GM11168 (cell line): ENCODE measurements around the gene LMTK2.
"Not testable (repeated sequence)": the region's sequence is repeated elsewhere in the genome, so short reads cannot be mapped to it uniquely, and the experiment has no call there.

Experiments used
- in situ Hi-C: fragments of 300-500 bp; cut with MboI; formaldehyde crosslinking; loops from one replicate; pipeline ENCODE4 v1.12.0; 2022; ENCODE audit warnings: low sequenced_read_pairs; ENCODE audit not compliant: unreplicated experiment

Gene LMTK2

DNA sequence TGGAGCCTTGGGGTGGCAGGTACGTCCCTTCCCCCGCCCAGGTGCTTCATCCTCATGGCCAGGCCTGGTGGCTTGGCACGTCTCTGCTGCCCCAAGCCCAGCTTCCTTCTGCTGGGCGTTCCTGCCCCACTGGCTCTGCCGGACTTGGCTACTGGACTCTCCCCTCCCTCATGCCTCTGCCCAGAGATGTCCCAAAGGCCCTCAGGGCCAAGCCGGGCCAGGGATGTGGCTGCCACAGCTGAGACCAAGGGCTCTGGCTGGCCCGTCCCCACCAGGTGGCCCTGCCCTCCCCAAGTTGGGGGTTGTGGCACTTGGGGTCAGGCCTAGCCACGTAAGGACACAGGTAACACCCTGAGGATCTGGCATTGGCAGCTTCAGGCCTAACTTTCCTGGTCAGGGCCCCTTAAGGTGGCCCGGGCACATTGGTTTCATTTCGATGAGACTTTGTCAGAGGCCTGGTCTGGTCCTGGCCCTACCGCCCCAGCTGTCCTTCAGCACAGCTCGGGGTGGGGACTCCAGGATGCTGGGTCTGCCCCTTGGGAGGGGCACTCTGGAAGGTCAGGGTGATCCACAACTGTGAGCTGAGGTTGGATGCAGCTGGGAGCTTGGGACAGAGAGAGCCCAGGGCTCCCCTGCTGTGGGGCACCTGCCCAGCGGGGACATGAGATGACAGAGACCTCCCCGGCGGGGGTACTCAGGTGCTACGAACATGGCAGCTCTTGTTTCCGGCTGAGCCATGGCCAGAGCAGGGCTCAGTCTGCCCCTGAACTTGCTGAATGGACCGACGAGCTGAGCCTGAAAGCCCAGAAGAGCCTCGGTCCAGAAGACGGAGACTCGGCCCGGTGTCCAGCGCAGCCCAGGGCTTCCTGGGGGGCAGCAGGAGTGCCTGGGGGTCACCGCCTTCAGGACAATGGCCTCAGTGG is 107.5 kb downstream of the LMTK2 start:
- in situ Hi-C loops, result no loop called here

DNA sequence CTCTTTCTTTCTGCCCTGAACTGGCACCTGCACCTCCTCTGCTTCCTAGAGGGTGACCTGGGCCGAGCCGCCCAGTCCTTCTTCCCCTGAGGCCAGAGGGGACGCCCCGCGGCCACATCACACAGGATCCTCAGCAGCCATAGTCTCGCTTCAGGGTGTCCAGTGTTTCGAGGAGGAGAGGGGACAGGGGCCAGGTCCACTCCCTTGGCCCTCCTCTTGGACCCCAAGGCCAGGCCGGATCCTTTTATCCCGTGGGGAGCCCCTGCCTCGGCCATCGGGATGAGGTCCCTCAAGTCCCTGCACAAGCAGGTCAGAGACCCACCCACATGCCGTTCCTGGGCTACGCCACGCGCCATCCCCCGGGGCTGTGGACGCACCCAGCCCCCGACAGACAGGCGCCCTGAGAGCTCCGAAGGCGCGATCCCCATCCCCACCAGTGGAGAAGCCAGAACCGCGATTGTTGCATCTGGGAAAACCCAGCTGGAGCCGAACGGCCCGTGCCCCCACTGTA is 108.2 kb downstream of the LMTK2 start:
- in situ Hi-C loops, result no loop called here

DNA sequence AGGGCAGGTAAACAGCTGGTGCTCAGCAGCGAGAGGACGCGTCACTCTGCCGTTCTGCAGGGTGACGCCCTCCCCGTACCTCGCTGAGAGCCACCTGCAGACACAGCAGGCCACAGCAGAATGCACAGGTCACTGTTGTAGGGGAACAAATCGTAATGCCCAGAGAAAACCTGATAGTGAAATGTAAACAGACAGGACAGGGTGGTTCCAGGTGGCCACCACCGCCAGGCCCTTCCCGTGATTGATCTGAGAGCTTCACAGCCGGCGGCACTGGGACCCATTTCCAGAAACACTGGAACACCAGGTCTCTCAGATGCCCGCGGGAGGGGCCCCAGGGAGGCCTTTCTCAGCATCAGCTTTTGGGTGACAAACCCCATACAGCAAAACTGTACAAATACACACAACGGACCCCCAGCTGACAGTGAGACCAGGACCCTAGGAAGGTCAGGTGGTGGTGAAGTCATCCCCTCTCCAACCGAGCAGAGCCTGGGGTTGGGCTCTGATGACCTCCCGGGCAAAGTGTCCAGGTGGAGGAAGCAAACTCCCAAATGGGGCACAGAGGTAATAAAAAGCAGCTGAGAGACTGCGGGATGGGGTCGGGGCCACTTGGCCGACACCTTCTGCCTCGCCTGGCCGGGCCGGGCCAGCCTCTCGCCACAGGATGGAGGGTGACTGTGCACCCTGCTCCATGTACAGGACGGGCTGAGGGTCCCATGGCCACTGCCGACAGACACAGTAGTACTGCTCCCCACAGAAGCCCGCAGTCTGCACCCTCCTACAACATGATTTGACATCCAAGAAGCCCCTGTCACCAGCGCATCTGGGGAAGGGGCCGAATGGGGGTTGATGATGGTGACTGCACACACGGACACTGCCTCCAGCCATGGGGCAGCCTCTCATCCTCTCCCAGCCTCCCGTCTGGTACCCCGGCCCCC is 109.2 kb downstream of the LMTK2 start:
- in situ Hi-C loops, result no loop called here

GRCh38 chr7:98216941-98217622 is 110.4 kb downstream of the LMTK2 start:
- in situ Hi-C loops, result no loop called here

GRCh38 chr7:98217623-98218582 is 111.2 kb downstream of the LMTK2 start:
- in situ Hi-C loops, result no loop called here

GRCh38 chr7:98219382-98219781 is 112.7 kb downstream of the LMTK2 start:
- in situ Hi-C loops, result not testable (repeated sequence)

DNA sequence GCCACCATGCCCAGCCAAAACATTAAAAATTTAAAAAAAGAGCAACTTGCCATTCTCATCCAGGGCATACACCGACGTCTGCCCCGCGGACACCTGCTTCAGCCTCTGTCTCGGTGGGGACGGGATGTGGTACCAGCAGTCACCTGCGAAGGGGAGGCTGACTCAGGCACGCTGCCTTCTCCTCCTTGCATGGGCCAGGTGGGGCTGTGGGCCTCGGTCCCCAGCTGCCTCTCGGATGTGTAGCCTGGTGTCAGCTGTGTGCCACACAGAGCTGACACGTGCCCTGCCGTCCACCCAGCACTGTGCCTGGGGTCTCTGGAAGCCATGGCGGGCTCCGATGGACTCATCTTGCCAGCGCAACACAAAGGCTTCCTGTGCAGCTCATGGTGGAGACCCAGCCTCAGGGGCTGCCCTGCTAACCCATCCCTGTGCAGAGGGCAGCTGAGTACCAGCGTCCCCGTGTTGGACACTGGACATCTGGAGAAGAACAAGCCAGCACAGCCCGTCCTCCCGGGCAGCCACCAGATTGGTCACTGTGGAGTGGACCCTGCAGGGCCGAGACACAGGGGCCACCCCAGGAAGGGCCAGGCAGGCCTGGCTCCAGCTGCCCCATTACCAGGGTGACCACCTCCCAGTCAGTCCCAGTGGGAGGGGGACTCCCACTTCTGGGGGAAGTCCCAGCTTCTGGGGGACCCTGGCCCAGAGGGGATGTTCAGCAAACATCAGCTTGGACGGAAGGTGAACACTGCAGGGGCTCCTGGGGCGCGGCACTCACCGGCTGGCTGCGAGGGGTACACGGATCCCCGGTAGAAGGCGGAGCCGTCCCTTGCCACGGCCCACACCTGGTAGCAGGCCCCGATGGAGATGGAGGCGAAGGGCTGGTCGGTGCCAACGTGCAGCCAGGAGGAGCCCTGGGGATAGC is 115.2 kb downstream of the LMTK2 start:
- in situ Hi-C loops, result no loop called here

DNA sequence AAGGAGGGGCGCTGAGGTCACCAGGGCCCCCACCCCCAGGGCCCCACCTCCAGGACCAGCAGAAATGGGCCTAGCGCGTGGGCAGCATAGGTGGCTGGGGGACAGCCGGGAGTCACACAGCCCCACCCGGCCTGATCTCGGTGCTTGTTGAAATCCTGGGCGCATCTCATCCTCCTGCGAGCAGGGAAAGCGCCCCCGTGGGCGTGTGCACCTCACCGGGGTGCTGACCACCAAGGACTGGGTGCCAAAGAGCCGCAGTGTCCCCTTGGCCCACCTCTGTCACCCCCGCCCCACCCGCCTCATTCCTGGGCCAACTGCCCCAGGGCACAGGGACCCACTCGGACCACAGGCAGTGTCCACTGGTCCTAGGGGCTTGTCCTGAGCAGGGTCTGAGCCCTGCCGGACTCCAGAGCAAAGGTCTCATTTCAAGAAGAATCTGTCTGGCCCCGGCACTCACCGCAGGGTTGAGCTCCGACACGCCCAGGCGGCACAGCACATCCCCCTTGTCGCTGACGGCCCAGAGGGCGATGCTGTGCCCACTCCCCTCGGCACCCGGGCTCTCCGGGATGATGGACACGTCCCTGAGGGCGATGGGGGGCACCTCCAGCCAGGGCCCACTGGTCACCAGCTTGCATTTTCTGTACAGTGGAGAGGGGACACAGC is 116.0 kb downstream of the LMTK2 start:
- in situ Hi-C loops, result no loop called here

GRCh38 chr7:98223351-98223897 is 116.8 kb downstream of the LMTK2 start:
- in situ Hi-C loops, result no loop called here

- in situ Hi-C loops, result no loop called here
These were observed 117.4 kb downstream of the LMTK2 start for GRCh38 chr7:98223898-98224700.

GRCh38 chr7:98224701-98225181 is 118.1 kb downstream of the LMTK2 start:
- in situ Hi-C loops, result loop anchor here (25.0 kb wide), 1 partner anchor 1113 kb away; the partner anchor contains the start of gene ARPC1A

- in situ Hi-C loops, result loop anchor here (25.0 kb wide), 1 partner anchor 1111 kb away; the partner anchor contains the start of gene ARPC1A
These were observed 119.4 kb downstream of the LMTK2 start for GRCh38 chr7:98225913-98226614.

- in situ Hi-C loops, result loop anchor here (25.0 kb wide), 1 partner anchor 1109 kb away; the partner anchor contains the start of gene ARPC1A
These were observed 121.3 kb downstream of the LMTK2 start for GRCh38 chr7:98227939-98228338.

GRCh38 chr7:98228801-98229200 is 122.1 kb downstream of the LMTK2 start:
- in situ Hi-C loops, result loop anchor here (25.0 kb wide), 1 partner anchor 1108 kb away; the partner anchor contains the start of gene ARPC1A

- in situ Hi-C loops, result loop anchor here (25.0 kb wide), 1 partner anchor 1108 kb away; the partner anchor contains the start of gene ARPC1A
These were observed 122.8 kb downstream of the LMTK2 start for GRCh38 chr7:98229441-98229840.
